H1 (cell line): ENCODE measurements around the gene KLK10. TPM values are rescaled to one million over a fixed set of nuclear protein-coding genes. Genes with fewer than 3 reads are reported as not detected.

ENCODE experiments used
- CTCF ChIA-PET: fragments of 300-600 bp; sonication (Branson Sonifier 250); formaldehyde crosslinking; loops from one replicate; lab custom pipeline; 2021; ENCODE audit not compliant: partially characterized antibody; lab: Charles Lee
- POLR2A ChIA-PET: fragments of 300-600 bp; sonication (Branson Sonifier 250); formaldehyde crosslinking; loops from one replicate; lab custom pipeline; 2021; ENCODE audit warnings: inconsistent platforms; ENCODE audit not compliant: partially characterized antibody; lab: Charles Lee
- DNase-seq, 2 experiments: peaks; one replicate each; pipeline versions ENCODE4 v3.0.0 to v3.0.0-alpha.2; 2010 to 2022; ENCODE audit warnings: low spot score in 2 of 2, low read depth in 1 of 2, mixed read lengths in 1 of 2
- FAIRE-seq: peaks from 2 replicates; lab custom pipeline; 2011; peaks lifted over from hg19 to GRCh38; lab: Jason Lieb, UNC
- H2AFZ ChIP-seq: 2 replicates; pipeline ENCODE4 v1.8.1; 2012; ENCODE audit warnings: low read length, inconsistent platforms
- H2AK5ac ChIP-seq: 2 replicates; pipeline ENCODE4 v1.6.1; 2013; ENCODE audit warnings: low read depth, low read length
- H2BK120ac ChIP-seq: replicated peaks from 2 replicates; pipeline ENCODE3; 2013; ENCODE audit warnings: low read depth, low read length, inconsistent platforms
- H2BK12ac ChIP-seq: 2 replicates; pipeline ENCODE4 v1.6.1; 2013; ENCODE audit warnings: low read depth, low read length
- H2BK15ac ChIP-seq: 2 replicates; pipeline ENCODE4 v1.6.1; 2013; ENCODE audit warnings: low read length
- H2BK20ac ChIP-seq: 2 replicates; pipeline ENCODE4 v1.6.1; 2013; ENCODE audit warnings: low read length
- H2BK5ac ChIP-seq: 2 replicates; pipeline ENCODE4 v1.6.1; 2013; ENCODE audit warnings: low read depth, low read length
- H3K14ac ChIP-seq: 2 replicates; pipeline ENCODE4 v1.6.1; 2013; ENCODE audit warnings: inconsistent platforms; ENCODE audit not compliant: insufficient read length
- H3K18ac ChIP-seq: 2 replicates; pipeline ENCODE4 v1.6.1; 2013; ENCODE audit warnings: low read length; ENCODE audit errors: extremely low read depth
- H3K23ac ChIP-seq: 2 replicates; pipeline ENCODE4 v1.6.1; 2013; ENCODE audit warnings: inconsistent platforms; ENCODE audit not compliant: insufficient read length
- H3K23me2 ChIP-seq: 2 replicates; pipeline ENCODE4 v1.6.1; 2013; ENCODE audit warnings: low read depth, low read length
- H3K27ac ChIP-seq: 2 replicates; pipeline ENCODE4 v1.6.1; 2011; ENCODE audit warnings: low read depth, low read length, inconsistent platforms
- H3K27me3 ChIP-seq, 4 experiments: replicated peaks in 1 of 4; 1 replicate in 1 of 4; 2 replicates in 3 of 4; pipeline versions ENCODE4 v1.6.1 to v1.8.1; 2011 to 2013; ENCODE audit warnings: low read length in 3 of 4, mild to moderate bottlenecking in 3 of 4, inconsistent platforms in 2 of 4, mixed read lengths in 2 of 4, moderate library complexity in 1 of 4; ENCODE audit not compliant: control insufficient read depth in 3 of 4, insufficient read depth in 3 of 4; ENCODE audit errors: extremely low read depth in 1 of 4
- H3K36me3 ChIP-seq, 4 experiments: 2 replicates each; pipeline versions ENCODE4 v1.6.1 to v1.8.1; 2011 to 2013; ENCODE audit warnings: mild to moderate bottlenecking in 4 of 4, low read length in 3 of 4, moderate library complexity in 2 of 4, control low read depth in 1 of 4, inconsistent platforms in 1 of 4; ENCODE audit not compliant: insufficient read depth in 4 of 4, control insufficient read depth in 2 of 4
- H3K4ac ChIP-seq: replicated peaks from 2 replicates; pipeline ENCODE3; 2013; ENCODE audit warnings: low read length, low read depth, mixed read lengths, inconsistent platforms; ENCODE audit not compliant: insufficient read length
- H3K4me1 ChIP-seq, 4 experiments: replicated peaks in 1 of 4; 1 replicate in 1 of 4; 2 replicates in 3 of 4; pipeline versions ENCODE4 v1.6.1 to v1.8.1; 2011 to 2013; ENCODE audit warnings: low read length in 3 of 4, inconsistent platforms in 2 of 4, mixed read lengths in 1 of 4; ENCODE audit not compliant: insufficient read depth in 4 of 4, control insufficient read depth in 3 of 4
- H3K4me2 ChIP-seq, 2 experiments: 2 replicates each; pipeline versions ENCODE4 v1.6.1 to v1.8.1; 2011 to 2013; ENCODE audit warnings: low read depth in 2 of 2, low read length in 2 of 2, control low read depth in 1 of 2, inconsistent platforms in 1 of 2, mild to moderate bottlenecking in 1 of 2; ENCODE audit not compliant: insufficient read depth in 1 of 2
- H3K4me3 ChIP-seq, 4 experiments: fragments of 200-600, 300-600 bp in 1 of 4; sonication (generic), shearing (Covaris generic), sonication (Bioruptor Twin) in 1 of 4; 2 replicates each; pipeline versions ENCODE4 v1.5.1 to v1.8.1; 2011 to 2016; ENCODE audit warnings: low read length in 4 of 4, low read depth in 3 of 4, control low read depth in 2 of 4, inconsistent platforms in 2 of 4, mild to moderate bottlenecking in 2 of 4, mixed read lengths in 1 of 4, moderate library complexity in 1 of 4; ENCODE audit not compliant: insufficient read depth in 2 of 4; ENCODE audit errors: extremely low read depth in 1 of 4
- H3K56ac ChIP-seq: replicated peaks from 2 replicates; pipeline ENCODE3; 2013; ENCODE audit warnings: low read depth, mild to moderate bottlenecking, mixed read lengths, low read length, inconsistent platforms; ENCODE audit not compliant: insufficient read length
- H3K79me1 ChIP-seq: 2 replicates; pipeline ENCODE4 v1.6.1; 2013; ENCODE audit warnings: low read depth, low read length, control low read depth
- H3K79me2 ChIP-seq, 2 experiments: 2 replicates each; pipeline versions ENCODE4 v1.6.1 to v1.8.1; 2012 to 2013; ENCODE audit warnings: low read length in 2 of 2, mild to moderate bottlenecking in 2 of 2, inconsistent platforms in 1 of 2; ENCODE audit not compliant: insufficient read depth in 2 of 2, control insufficient read depth in 1 of 2
- H3K9ac ChIP-seq, 4 experiments: replicated peaks in 1 of 4; 1 replicate in 1 of 4; 2 replicates in 3 of 4; pipeline versions ENCODE4 v1.6.1 to v1.8.1; 2011 to 2013; ENCODE audit warnings: low read depth in 3 of 4, low read length in 3 of 4, control low read depth in 2 of 4, mild to moderate bottlenecking in 2 of 4, moderate library complexity in 2 of 4, inconsistent platforms in 1 of 4; ENCODE audit errors: extremely low read depth in 1 of 4
- H3K9me3 ChIP-seq, 2 experiments: 2 replicates each; pipeline versions ENCODE4 v1.6.1 to v1.8.1; 2012 to 2013; ENCODE audit warnings: mild to moderate bottlenecking in 2 of 2, moderate library complexity in 2 of 2, control low read depth in 1 of 2, inconsistent platforms in 1 of 2, low read depth in 1 of 2, low read length in 1 of 2, mixed read lengths in 1 of 2; ENCODE audit not compliant: insufficient read depth in 2 of 2
- H4K20me1 ChIP-seq, 2 experiments: replicated peaks in 1 of 2; 2 replicates each; pipeline versions ENCODE3 to v1.8.1; 2011 to 2013; ENCODE audit warnings: inconsistent platforms in 2 of 2, low read length in 2 of 2, mild to moderate bottlenecking in 1 of 2; ENCODE audit not compliant: insufficient read depth in 2 of 2, control insufficient read depth in 1 of 2
- H4K5ac ChIP-seq: 2 replicates; pipeline ENCODE4 v1.6.1; 2013; ENCODE audit warnings: low read length, low read depth, mixed read lengths, inconsistent platforms; ENCODE audit not compliant: insufficient read length
- H4K8ac ChIP-seq: 2 replicates; pipeline ENCODE4 v1.8.0; 2013; ENCODE audit warnings: mild to moderate bottlenecking, moderate library complexity, low read length, inconsistent platforms; ENCODE audit not compliant: insufficient read depth; ENCODE audit errors: extremely low read depth
- H4K91ac ChIP-seq: replicated peaks from 2 replicates; pipeline ENCODE3; 2013; ENCODE audit warnings: low read length, mixed read lengths, inconsistent platforms; ENCODE audit not compliant: insufficient read length
- CTBP2 ChIP-seq: IDR thresholded peaks from 2 replicates; pipeline ENCODE4 v1.7.0; 2011; ENCODE audit warnings: borderline replicate concordance, mild to moderate bottlenecking, moderate library complexity, mixed read lengths, low read length; ENCODE audit not compliant: insufficient read depth, insufficient read length
- EGR1 ChIP-seq: IDR thresholded peaks from 2 replicates; pipeline ENCODE4 v1.6.1; 2011; ENCODE audit warnings: low read depth, low read length, borderline replicate concordance
- KDM1A ChIP-seq: fragments of 200-600, 300-600 bp; sonication (generic); IDR thresholded peaks from 2 replicates; pipeline ENCODE4 v1.7.1; 2016; ENCODE audit warnings: mild to moderate bottlenecking, low read length, borderline replicate concordance
- KDM4A ChIP-seq: IDR thresholded peaks from one replicate; pipeline ENCODE4 v1.7.1; 2012; ENCODE audit warnings: low read depth, mild to moderate bottlenecking, moderate library complexity, low read length, inconsistent platforms; ENCODE audit not compliant: severe bottlenecking
- RAD21 ChIP-seq, 2 experiments: IDR thresholded peaks in 1 of 2; conservative IDR thresholded peaks in 1 of 2; 2 replicates each; pipeline ENCODE4 v1.6.1; 2011; ENCODE audit warnings: low read depth in 2 of 2, low read length in 2 of 2, improper control_type of control experiment in 1 of 2, inconsistent platforms in 1 of 2, mild to moderate bottlenecking in 1 of 2, moderate library complexity in 1 of 2
- USF2 ChIP-seq: IDR thresholded peaks from 2 replicates; pipeline ENCODE4 v1.6.1; 2011; ENCODE audit warnings: low read length, improper control_type of control experiment
- ZNF274 ChIP-seq: IDR thresholded peaks from 2 replicates; pipeline ENCODE4 v1.7.0; 2012; ENCODE audit warnings: low read length, borderline replicate concordance; ENCODE audit errors: extremely low read depth
- WGBS, 2 experiments: shearing (Covaris generic) in 1 of 2; methylation state at CpG; one replicate each; pipeline versions ENCODE4 v1.1.6 to v1.1.7; 2013 to 2015; ENCODE audit warnings: low lambda C conversion rate in 2 of 2, mixed read lengths in 2 of 2, inconsistent platforms in 1 of 2, low coverage in 1 of 2, missing lambda C conversion rate in 1 of 2; ENCODE audit not compliant: insufficient replicate concordance in 2 of 2, insufficient coverage in 1 of 2, insufficient read length in 1 of 2; ENCODE audit errors: extremely low coverage in 1 of 2, missing lambda C conversion rate in 1 of 2; 5-methylcytosine and 5-hydroxymethylcytosine counted together
- polyA plus RNA-seq, 7 experiments: library from polyadenylated mRNA; depleted of rRNA in 3 of 7; stranded (reverse) in 5 of 7; unstranded in 2 of 7; fragments of >200 nt in 5 of 7; fragments of 200-250 nt in 2 of 7; gene quantifications; 1 replicate in 5 of 7; 2 replicates in 1 of 7; 4 replicates in 1 of 7; pipeline versions ENCODE4 v1.2.1 to v1.2.3, GENCODE V29; 2011 to 2013; ENCODE audit warnings: missing spikeins in 2 of 7, mixed read lengths in 2 of 7
- total RNA-seq: library from RNA; stranded (reverse); fragmentation: NEBNext Ultra II Directional; extraction: Animal tissue kit (Norgen Biotek cat#: 25700); gene quantifications from 2 replicates; pipeline ENCODE4 v1.2.1, GENCODE V29; 2021

Gene KLK10
- total and polyA plus RNA-seq, 2 of the 8 experiments (the other 6 are each of a cell fraction or from before 2014, with no cell fraction given): 4.8 to 9.7 TPM

GRCh38 chr19:51020988-51021651 lies 1.6 kb upstream of the KLK10 start:
- H2AK5ac ChIP-seq: no peak overlapping the region
- peaks cover 11% of the 10 kb centered on the region; the same call in 1 of the 2 replicates for H3K23me2 ChIP-seq
- DNase-seq: no peak
- H3K9ac ChIP-seq: no peak overlapping the region
- 0 out of 2 replicates have a peak overlapping the region, but pooled peaks have one; percentile 0 for H2BK12ac ChIP-seq
- POLR2A ChIA-PET: interaction anchor here (0.7 to 1.7 kb wide), 5 partner anchors 26 to 582 kb away, joined by 3 to 5 read pairs (median 3); no protein-coding TSS in a partner anchor
- H3K4me3 ChIP-seq: no peak overlapping the region
- H3K23ac ChIP-seq: no peak overlapping the region
- no peak overlapping the region for H2BK20ac ChIP-seq
- H3K4me1 ChIP-seq: peaks cover 3 to 16% (median 11%) of the 10 kb centered on the region in 4 experiments
- peak overlapping the region; percentile 57; the same call in 1 of the 2 replicates for H2BK5ac ChIP-seq
- no peak overlapping the region for H3K4ac ChIP-seq
- H3K27ac ChIP-seq: no peak overlapping the region
- no peak overlapping the region for H2BK120ac ChIP-seq
- no peak overlapping the region for H2BK15ac ChIP-seq
- H3K36me3 ChIP-seq: no peaks in the 10 kb centered on the region
- WGBS, 2 experiments: 41% methylated on average over 7 of the region's 7 CpGs; no CpG with 5 or more reads in 1 of the 2 experiments
- no peaks in the 10 kb centered on the region for H4K20me1 ChIP-seq
- H3K79me1 ChIP-seq: no peaks in the 10 kb centered on the region
- H3K14ac ChIP-seq: no peak overlapping the region
- no peak overlapping the region for H3K18ac ChIP-seq
- CTCF ChIA-PET: interaction anchor here (0.6 to 15.0 kb wide), 43 partner anchors 9 to 637 kb away, joined by 3 to 269 read pairs (median 4); partner anchors contain the start of genes KLK12 and KLK8
- H3K79me2 ChIP-seq: no peaks in the 10 kb centered on the region
- no peak overlapping the region for H3K56ac ChIP-seq
- H4K5ac ChIP-seq: no peak overlapping the region
- peak overlapping the region; percentile 57 for H2AFZ ChIP-seq
- no peak overlapping the region for H4K91ac ChIP-seq
- peak; percentile 42 for FAIRE-seq
- H3K9me3 ChIP-seq: no peaks in the 10 kb centered on the region
- peaks cover 0 to 30% (median 19%) of the 10 kb centered on the region in 4 experiments; a peak in 5 of 7 replicates for H3K27me3 ChIP-seq
- no peak overlapping the region; a peak in 1 of 4 replicates for H3K4me2 ChIP-seq
- H4K8ac ChIP-seq: no peak overlapping the region
- TF ChIP-seq KDM1A: no peak
- no peak for TF ChIP-seq USF2
- no peak for TF ChIP-seq EGR1
- TF ChIP-seq ZNF274: no peak
- TF ChIP-seq KDM4A: no peak
- TF ChIP-seq CTBP2: no peak
- peak; percentile 58 to 67 for TF ChIP-seq RAD21 (IDR thresholded peaks at IDR 0.05 in 1 of 2, conservative IDR thresholded peaks at IDR 0.05 in 1 of 2; ENCODE audit: low read depth in 2 of 2, low read length in 2 of 2)
